Naive thymus-derived CD4-positive, alpha-beta T cell (primary cell): ENCODE data around the gene CCNT1. TPM values are rescaled to one million over a fixed set of nuclear protein-coding genes. Genes with fewer than 3 reads are reported as not detected.

Source experiments
- ATAC-seq: fragments of 150-1000 bp; cut with Tn5 transposase; 2 replicates; pipeline ENCODE4 v1.10.0; 2021; ENCODE audit warnings: mild to moderate bottlenecking, moderate library complexity
- CTCF ChIA-PET: fragments of 350-600 bp; sonication (Branson Sonifier 250); formaldehyde crosslinking; loops from one replicate; lab custom pipeline; 2021; ENCODE audit warnings: antibody characterized with exemption; lab: Charles Lee
- POLR2A ChIA-PET: fragments of 350-600 bp; sonication (Branson Sonifier 250); formaldehyde crosslinking; loops from one replicate; lab custom pipeline; 2021; ENCODE audit warnings: antibody characterized with exemption, inconsistent platforms; lab: Charles Lee
- DNase-seq, 9 donors: peaks; one replicate each; pipeline versions ENCODE4 v3.0.0 to v3.0.0-alpha.2; 2020 to 2022; ENCODE audit warnings: mixed read lengths in 1 of 9
- H3K27ac ChIP-seq: one replicate; pipeline ENCODE4 v1.7.0; 2013; ENCODE audit warnings: mild to moderate bottlenecking, low read depth, low read length, moderate library complexity
- H3K27me3 ChIP-seq, 2 donors: one replicate each; pipeline ENCODE4 v1.7.0; 2013; ENCODE audit warnings: low read length in 2 of 2, mild to moderate bottlenecking in 2 of 2, moderate library complexity in 2 of 2; ENCODE audit not compliant: control insufficient read depth in 2 of 2, insufficient read depth in 2 of 2
- H3K36me3 ChIP-seq, 3 experiments: 1 replicate in 2 of 3; 2 replicates in 1 of 3; pipeline ENCODE4 v1.7.0; 2013; ENCODE audit warnings: low read length in 3 of 3, mild to moderate bottlenecking in 3 of 3, moderate library complexity in 1 of 3; ENCODE audit not compliant: insufficient read depth in 3 of 3, control insufficient read depth in 2 of 3
- H3K4me1 ChIP-seq, 2 donors: one replicate each; pipeline ENCODE4 v1.7.0; 2013; ENCODE audit warnings: low read length in 2 of 2, mild to moderate bottlenecking in 2 of 2, moderate library complexity in 1 of 2; ENCODE audit not compliant: control insufficient read depth in 2 of 2, insufficient read depth in 2 of 2
- H3K4me3 ChIP-seq: 2 replicates; pipeline ENCODE4 v1.7.0; 2013; ENCODE audit warnings: mild to moderate bottlenecking, low read length
- H3K9me3 ChIP-seq, 3 experiments: 1 replicate in 2 of 3; 2 replicates in 1 of 3; pipeline ENCODE4 v1.7.0; 2013; ENCODE audit warnings: low read length in 3 of 3; ENCODE audit not compliant: control insufficient read depth in 2 of 3
- H3K27ac Mint-ChIP-seq, 9 donors: one replicate each; pipeline ENCODE4 v1.8.0; 2020 to 2022; ENCODE audit warnings: mixed read lengths in 9 of 9, mild to moderate bottlenecking in 8 of 9, moderate library complexity in 5 of 9, inconsistent platforms in 2 of 9
- H3K27me3 Mint-ChIP-seq, 5 donors: one replicate each; pipeline ENCODE4 v1.8.0; 2021 to 2022; ENCODE audit warnings: mixed read lengths in 5 of 5, mild to moderate bottlenecking in 1 of 5
- H3K36me3 Mint-ChIP-seq, 5 donors: one replicate each; pipeline ENCODE4 v1.8.0; 2020 to 2022; ENCODE audit warnings: mixed read lengths in 5 of 5, mild to moderate bottlenecking in 3 of 5, inconsistent platforms in 1 of 5
- H3K4me1 Mint-ChIP-seq, 7 donors: one replicate each; pipeline ENCODE4 v1.8.0; 2020 to 2022; ENCODE audit warnings: mixed read lengths in 7 of 7, mild to moderate bottlenecking in 3 of 7, inconsistent platforms in 1 of 7
- H3K4me3 Mint-ChIP-seq, 10 donors: one replicate each; pipeline ENCODE4 v1.8.0; 2020 to 2022; ENCODE audit warnings: mild to moderate bottlenecking in 10 of 10, mixed read lengths in 10 of 10, moderate library complexity in 6 of 10, inconsistent platforms in 2 of 10
- H3K9me3 Mint-ChIP-seq, 11 donors: one replicate each; pipeline ENCODE4 v1.8.0; 2020 to 2022; ENCODE audit warnings: mixed read lengths in 11 of 11, mild to moderate bottlenecking in 4 of 11, inconsistent platforms in 1 of 11, moderate library complexity in 1 of 11
- intact Hi-C, 2 donors: fragments of 100-400 bp; cut with micrococcal nuclease; formaldehyde crosslinking; loops; one replicate each; pipeline ENCODE4 v1.15.1; 2023
- polyA plus RNA-seq, 2 donors: library from polyadenylated mRNA; unstranded; fragments of 300-500 nt; fragmentation: Illumina TruSeq; gene quantifications; one replicate each; pipeline ENCODE4 v1.2.3, GENCODE V29; 2021
- total RNA-seq, 6 experiments: library from RNA in 5 of 6; stranded (reverse) in 5 of 6; gene quantifications; 1 replicate in 5 of 6; 2 replicates in 1 of 6; pipeline ENCODE4 v1.2.3 and lab custom pipeline; 2021 to 2026

CCNT1 gene
- total and polyA plus RNA-seq, 7 experiments from 2014 or later = 11.7 to 127 (median 70.6) TPM

DNA sequence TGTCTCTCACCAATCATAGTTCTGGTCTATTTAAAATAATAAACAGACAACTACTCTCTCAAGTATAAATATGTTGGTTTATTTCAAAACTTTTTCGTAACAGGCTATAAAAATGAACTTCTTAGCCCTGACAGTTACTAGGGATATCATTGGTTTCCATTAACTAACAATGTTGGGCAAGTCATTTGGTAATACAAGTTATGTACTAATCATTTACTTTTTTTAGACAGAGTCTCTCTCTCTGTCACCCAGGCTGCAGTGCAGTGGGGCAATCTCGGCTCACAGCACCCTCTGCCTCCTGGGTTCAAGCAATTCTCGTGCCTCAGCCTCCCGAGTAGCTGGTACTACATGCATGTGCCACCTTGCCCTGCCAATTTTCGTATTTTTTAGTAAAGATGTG is 19.9 kb downstream of the CCNT1 start:
- DNase-seq (no peak), ATAC-seq (no peak)
- no peaks in the 10 kb centered on the region for H3K27me3 ChIP-seq
- no peak overlapping the region for H3K4me3 ChIP-seq
- Mint-ChIP-seq H3K4me1 (peaks cover 0 to 30% (median 15%) of the 10 kb centered on the region in 7 donors), H3K9me3 (no peaks in the 10 kb centered on the region), H3K36me3 (peaks cover 21 to 44% (median 34%) of the 10 kb centered on the region in 5 donors), H3K27me3 (no peaks in the 10 kb centered on the region), H3K27ac (peak overlapping the region in 1 of 9 donors; percentile 14), H3K4me3 (no peak overlapping the region)
- peaks cover 22 to 65% (median 37%) of the 10 kb centered on the region in 3 experiments for H3K36me3 ChIP-seq
- H3K4me1 ChIP-seq = no peaks in the 10 kb centered on the region
- ChIA-PET POLR2A (interaction anchor here (0.6 to 1.6 kb wide), 2 partner anchors 15 to 619 kb away, joined by 3 to 13 read pairs; partner anchors contain the start of gene KANSL2), CTCF (no interaction called here)
- intact Hi-C loops = no loop called here
- H3K27ac ChIP-seq = no peak overlapping the region
- H3K9me3 ChIP-seq = no peaks in the 10 kb centered on the region

DNA sequence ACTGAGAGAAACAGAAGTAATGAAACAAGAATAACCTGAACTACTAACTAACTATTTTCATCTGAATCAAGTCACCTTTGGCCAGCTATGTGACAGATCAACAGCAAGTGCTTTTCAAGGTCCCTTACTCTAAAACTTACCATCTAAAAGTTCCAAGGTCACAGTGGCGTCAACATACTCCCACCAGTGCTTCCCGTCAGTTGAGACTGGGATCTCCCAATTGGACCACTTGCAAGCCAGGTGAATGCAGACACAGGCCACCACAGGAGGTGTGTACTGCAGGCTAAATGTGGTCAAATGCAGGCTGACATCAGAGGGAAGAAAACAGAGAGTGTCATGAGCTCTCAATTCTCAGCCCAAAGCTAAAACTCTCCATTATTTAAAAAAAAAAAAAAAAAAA is 20.6 kb downstream of the CCNT1 start:
- no peaks in the 10 kb centered on the region for H3K27me3 Mint-ChIP-seq
- H3K9me3 Mint-ChIP-seq = no peaks in the 10 kb centered on the region
- H3K27ac Mint-ChIP-seq = peak overlapping the region in 1 of 9 donors; percentile 36
- ChIA-PET CTCF (no interaction called here), POLR2A (interaction anchor here (1.6 kb wide), 1 partner anchor 14 kb away, joined by 13 read pairs; the partner anchor contains the start of gene KANSL2)
- H3K36me3 Mint-ChIP-seq = peaks cover 21 to 50% (median 34%) of the 10 kb centered on the region in 5 donors
- no peak overlapping the region for H3K4me3 ChIP-seq
- H3K27me3 ChIP-seq = no peaks in the 10 kb centered on the region
- no peak overlapping the region for H3K4me3 Mint-ChIP-seq
- no peak for ATAC-seq
- no peaks in the 10 kb centered on the region for H3K4me1 ChIP-seq
- no peak for DNase-seq
- H3K27ac ChIP-seq = no peak overlapping the region
- intact Hi-C loops = no loop called here
- H3K9me3 ChIP-seq = no peaks in the 10 kb centered on the region
- peaks cover 0 to 33% (median 19%) of the 10 kb centered on the region in 7 donors for H3K4me1 Mint-ChIP-seq
- H3K36me3 ChIP-seq = peaks cover 22 to 69% (median 37%) of the 10 kb centered on the region in 3 experiments

DNA sequence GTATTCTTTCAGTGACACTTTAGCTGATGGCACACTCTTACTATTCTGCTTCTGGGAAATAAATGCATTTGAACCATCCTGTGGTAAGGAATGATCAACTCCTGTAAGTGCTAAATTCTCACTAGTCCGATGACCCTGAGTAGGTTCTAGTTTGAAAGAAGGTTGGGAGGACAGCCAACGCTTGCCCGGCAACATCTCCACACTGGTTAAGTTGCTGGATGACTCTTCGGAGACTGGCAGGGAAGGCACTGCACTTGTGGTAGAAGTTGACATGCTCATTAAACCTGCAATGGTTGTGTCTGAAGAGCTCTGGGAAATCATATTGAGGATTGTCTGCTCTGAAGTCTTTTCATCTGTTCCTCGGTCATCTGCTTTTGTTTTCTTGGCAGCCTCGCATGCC is 22.5 kb downstream of the CCNT1 start:
- H3K27ac Mint-ChIP-seq = peak overlapping the region in 1 of 9 donors; percentile 18
- H3K4me3 ChIP-seq = no peak overlapping the region
- intact Hi-C loops = no loop called here
- DNase-seq = no peak
- CTCF ChIA-PET = no interaction called here
- no peaks in the 10 kb centered on the region for H3K4me1 ChIP-seq
- H3K4me3 Mint-ChIP-seq = peak overlapping the region in 1 of 10 donors; percentile 18
- H3K36me3 ChIP-seq = peaks cover 19 to 60% (median 31%) of the 10 kb centered on the region in 3 experiments
- H3K27me3 Mint-ChIP-seq = no peaks in the 10 kb centered on the region
- H3K9me3 ChIP-seq = no peaks in the 10 kb centered on the region
- H3K9me3 Mint-ChIP-seq = no peaks in the 10 kb centered on the region
- POLR2A ChIA-PET = no interaction called here
- no peaks in the 10 kb centered on the region for H3K27me3 ChIP-seq
- peaks cover 8 to 29% (median 18%) of the 10 kb centered on the region in 7 donors for H3K4me1 Mint-ChIP-seq
- ATAC-seq = no peak
- H3K36me3 Mint-ChIP-seq = peaks cover 21 to 42% (median 28%) of the 10 kb centered on the region in 5 donors
- no peak overlapping the region for H3K27ac ChIP-seq

DNA sequence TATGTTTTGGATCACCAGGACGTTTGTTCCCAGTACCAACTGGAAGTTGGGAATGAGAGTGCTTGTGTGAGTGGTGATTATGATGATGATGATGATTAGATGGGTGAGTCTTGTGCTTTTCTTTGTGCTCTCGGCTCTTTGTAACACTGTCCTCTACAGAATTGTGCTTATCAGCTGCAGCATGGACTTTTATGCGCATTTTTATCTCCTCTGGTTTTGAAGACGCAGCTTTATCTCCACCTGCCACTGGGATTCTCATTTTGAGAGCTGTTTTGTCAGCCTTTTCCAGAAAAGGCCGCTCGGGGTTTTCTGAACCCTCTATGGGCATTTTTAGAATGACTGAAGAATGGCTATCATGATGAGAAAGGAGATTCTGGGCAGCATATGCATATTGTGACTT is 22.9 kb downstream of the CCNT1 start:
- POLR2A ChIA-PET = no interaction called here
- H3K36me3 Mint-ChIP-seq = peaks cover 21 to 47% (median 28%) of the 10 kb centered on the region in 5 donors
- H3K9me3 ChIP-seq = no peaks in the 10 kb centered on the region
- no peaks in the 10 kb centered on the region for H3K27me3 ChIP-seq
- H3K4me3 ChIP-seq = no peak overlapping the region
- peaks cover 19 to 59% (median 30%) of the 10 kb centered on the region in 3 experiments for H3K36me3 ChIP-seq
- no peaks in the 10 kb centered on the region for H3K4me1 ChIP-seq
- peaks cover 11 to 30% (median 18%) of the 10 kb centered on the region in 7 donors for H3K4me1 Mint-ChIP-seq
- no peak overlapping the region for H3K27ac ChIP-seq
- H3K9me3 Mint-ChIP-seq = no peaks in the 10 kb centered on the region
- no peaks in the 10 kb centered on the region for H3K27me3 Mint-ChIP-seq
- H3K27ac Mint-ChIP-seq = peak overlapping the region in 1 of 9 donors; percentile 18
- intact Hi-C loops = loop anchor here in 1 of 2 donors (2.0 kb wide), 1 partner anchor 15 kb away; no protein-coding TSS in a partner anchor
- H3K4me3 Mint-ChIP-seq = no peak overlapping the region
- DNase-seq (no peak), ATAC-seq (no peak)
- CTCF ChIA-PET = no interaction called here

DNA sequence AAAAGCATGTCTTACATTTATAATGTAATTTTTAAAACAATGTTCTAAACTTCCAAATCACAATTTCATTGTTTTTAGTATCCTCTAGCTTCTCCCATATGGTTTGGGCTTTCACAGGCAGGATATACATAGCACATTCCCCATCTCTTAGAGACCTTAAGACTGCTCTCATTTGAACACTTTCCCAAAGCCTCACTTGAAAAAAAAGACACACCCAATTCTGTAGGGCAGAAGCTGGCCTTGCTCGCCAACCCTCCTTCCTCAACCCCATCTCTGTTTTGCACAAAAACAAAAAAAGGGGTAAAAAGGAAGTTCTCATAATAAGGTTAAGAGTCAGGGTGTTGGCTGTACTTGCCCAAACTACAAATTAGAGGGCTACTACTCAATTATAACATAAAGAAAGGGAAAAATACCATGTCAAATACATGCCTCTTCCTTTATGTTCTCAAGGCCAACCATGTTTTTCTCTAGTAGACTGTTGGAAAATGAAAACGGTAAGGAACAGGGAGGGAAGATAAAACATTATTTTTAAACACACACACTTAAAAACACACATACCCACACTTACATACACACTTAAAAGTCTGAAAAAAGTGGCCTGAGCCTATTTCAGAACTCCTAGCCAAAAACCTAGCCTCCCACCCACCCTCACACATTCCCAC is 24.6 kb downstream of the CCNT1 start:
- peaks cover 21 to 52% (median 28%) of the 10 kb centered on the region in 5 donors for H3K36me3 Mint-ChIP-seq
- H3K27me3 ChIP-seq = no peaks in the 10 kb centered on the region
- H3K4me1 Mint-ChIP-seq = peaks cover 12 to 30% (median 14%) of the 10 kb centered on the region in 7 donors
- H3K36me3 ChIP-seq = peaks cover 19 to 50% (median 23%) of the 10 kb centered on the region in 3 experiments
- intact Hi-C loops = loop anchor here in 1 of 2 donors (2.0 kb wide), 1 partner anchor 17 kb away; no protein-coding TSS in a partner anchor
- DNase-seq = no peak
- H3K4me1 ChIP-seq = no peaks in the 10 kb centered on the region
- H3K4me3 Mint-ChIP-seq = no peak overlapping the region
- no peak overlapping the region for H3K4me3 ChIP-seq
- ChIA-PET CTCF (no interaction called here), POLR2A (interaction anchor here (0.8 to 2.9 kb wide), 2 partner anchors 9 to 10 kb away, joined by 3 to 17 read pairs; partner anchors contain the start of gene KANSL2)
- no peak overlapping the region for H3K27ac ChIP-seq
- no peaks in the 10 kb centered on the region for H3K9me3 Mint-ChIP-seq
- H3K9me3 ChIP-seq = no peaks in the 10 kb centered on the region
- peak overlapping the region in 3 of 9 donors; percentile 18 to 74 (median 62) for H3K27ac Mint-ChIP-seq
- ATAC-seq = no peak
- no peaks in the 10 kb centered on the region for H3K27me3 Mint-ChIP-seq

DNA sequence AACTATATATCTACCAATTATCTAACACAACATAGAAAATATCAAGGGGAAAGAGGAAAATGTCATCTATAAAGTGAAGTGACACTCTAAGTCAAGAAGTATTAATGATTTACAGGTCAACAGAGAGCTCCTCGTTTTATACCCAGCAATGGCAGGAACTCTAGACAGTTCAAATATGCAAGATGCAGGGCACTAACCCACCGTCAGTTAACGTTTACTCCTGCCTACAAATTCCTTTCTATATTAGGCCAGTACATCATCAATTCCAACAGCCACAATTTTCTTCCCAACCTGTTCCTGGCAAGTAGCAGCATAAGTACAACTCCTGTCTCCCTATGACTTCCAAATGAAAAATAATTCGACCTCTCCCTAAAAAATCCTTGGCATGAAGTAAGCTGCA is 25.5 kb downstream of the CCNT1 start:
- Mint-ChIP-seq H3K27ac (peak overlapping the region in 3 of 9 donors; percentile 2 to 50 (median 47)), H3K4me1 (peaks cover 12 to 30% (median 15%) of the 10 kb centered on the region in 7 donors), H3K27me3 (no peaks in the 10 kb centered on the region), H3K4me3 (no peak overlapping the region), H3K9me3 (no peaks in the 10 kb centered on the region), H3K36me3 (peaks cover 21 to 52% (median 27%) of the 10 kb centered on the region in 5 donors)
- no peaks in the 10 kb centered on the region for H3K27me3 ChIP-seq
- H3K27ac ChIP-seq = no peak overlapping the region
- intact Hi-C loops = no loop called here
- H3K4me1 ChIP-seq = no peaks in the 10 kb centered on the region
- ChIA-PET POLR2A (interaction anchor here (0.8 to 2.9 kb wide), 2 partner anchors 8 to 11 kb away, joined by 3 to 17 read pairs; partner anchors contain the start of gene KANSL2), CTCF (no interaction called here)
- H3K36me3 ChIP-seq = peaks cover 19 to 41% (median 23%) of the 10 kb centered on the region in 3 experiments
- H3K4me3 ChIP-seq = no peak overlapping the region
- no peaks in the 10 kb centered on the region for H3K9me3 ChIP-seq
- DNase-seq (no peak), ATAC-seq (no peak)
